HG02571 (cell line): ENCODE data around the gene GSTP1.
"Not testable (repeated sequence)": the region's sequence is repeated elsewhere in the genome, so short reads cannot be mapped to it uniquely, and the experiment has no call there.

ENCODE experiments used
- ATAC-seq: cut with Tn5 transposase; IDR thresholded peaks from one replicate; pipeline ENCODE4 v1.9.1; 2021; ENCODE audit warnings: mild to moderate bottlenecking, moderate library complexity; ENCODE audit not compliant: unreplicated experiment

GSTP1 gene

GRCh38 chr11:67613313-67613959 lies 29.8 kb downstream of the GSTP1 start:
- ATAC-seq: no peak

GRCh38 chr11:67613960-67614715 lies 30.5 kb downstream of the GSTP1 start:
- ATAC-seq: peak; percentile 70

- ATAC-seq: no peak
Observed at GRCh38 chr11:67614730-67615714, 31.4 kb downstream of the GSTP1 start.

DNA sequence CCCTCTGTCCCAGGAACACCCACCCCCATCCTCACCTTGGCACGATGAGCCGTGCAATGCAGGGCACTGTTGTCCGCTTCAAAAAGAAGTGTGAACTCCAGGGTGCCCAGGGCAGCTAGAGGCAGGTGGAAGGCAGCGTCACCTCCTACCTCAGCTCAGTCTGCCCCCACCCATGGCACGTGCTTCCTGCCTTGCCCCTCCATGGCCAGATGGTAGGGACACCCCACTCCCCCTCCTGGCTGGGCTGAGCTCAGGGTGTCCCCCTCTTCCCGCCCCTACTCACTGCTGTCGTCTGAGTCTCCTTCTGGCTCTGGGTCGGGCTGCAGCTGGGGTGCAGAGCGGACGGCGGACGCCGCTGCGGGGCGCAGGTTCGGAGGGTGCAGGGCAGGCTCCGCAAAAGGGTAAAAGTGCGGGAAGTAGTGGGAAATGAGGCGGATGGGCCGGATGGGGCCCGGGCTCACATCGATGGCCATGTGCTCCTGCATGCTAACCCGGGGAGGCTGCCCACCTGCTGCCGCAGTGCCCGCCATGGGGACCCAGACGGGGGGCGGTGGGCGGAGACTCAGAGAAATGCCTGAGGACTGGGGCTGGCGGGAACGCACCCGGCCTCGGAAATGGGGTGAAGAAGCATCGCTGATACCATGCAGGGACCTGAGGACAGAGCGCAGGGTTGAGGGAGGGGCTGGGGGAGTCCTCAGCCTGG lies 32.3 kb downstream of the GSTP1 start:
- ATAC-seq: no peak

DNA sequence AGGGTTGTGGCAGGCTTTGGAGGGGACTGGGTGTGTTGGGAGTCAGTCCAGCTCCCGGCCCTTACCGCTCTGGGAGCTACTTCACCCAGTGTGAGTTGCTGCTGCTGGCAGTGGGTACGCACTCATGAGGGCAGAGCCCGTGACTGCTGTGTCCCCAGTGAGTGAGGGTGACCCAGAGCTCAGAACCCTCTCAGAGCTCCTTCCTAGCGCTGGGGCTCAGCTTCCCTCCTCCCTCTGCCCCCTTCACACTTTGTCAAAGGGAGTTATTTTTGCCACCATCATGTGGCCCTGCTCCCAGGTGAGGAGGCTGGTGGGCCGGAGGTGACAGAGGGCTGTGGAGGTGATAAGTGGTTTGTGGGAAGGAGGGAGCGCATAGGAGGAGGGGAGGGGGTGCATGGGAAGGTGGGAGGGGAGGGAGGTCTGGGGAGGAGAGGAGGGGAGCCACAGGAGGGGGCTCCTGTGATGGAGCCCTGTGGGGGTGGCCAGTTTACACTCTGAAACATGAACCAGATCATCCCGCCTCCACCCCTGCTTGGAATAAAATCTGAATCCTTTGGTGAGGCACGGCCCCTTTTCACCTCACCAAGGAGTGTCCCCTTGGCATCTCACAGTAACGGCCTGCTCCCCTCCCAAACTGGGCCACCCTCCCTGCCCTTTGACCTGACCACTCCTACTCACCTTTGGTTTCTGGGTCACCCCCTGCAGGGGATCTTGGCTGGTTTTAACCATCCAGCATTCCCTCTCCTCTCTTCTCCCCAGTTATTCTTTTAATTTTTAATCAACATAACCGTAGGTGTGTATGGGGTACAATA lies 33.0 kb downstream of the GSTP1 start:
- ATAC-seq: no peak

- no peak for ATAC-seq
Observed at GRCh38 chr11:67617243-67617953, 33.8 kb downstream of the GSTP1 start.

GRCh38 chr11:67618901-67619659 lies 35.5 kb downstream of the GSTP1 start:
- not testable (repeated sequence) for ATAC-seq

DNA sequence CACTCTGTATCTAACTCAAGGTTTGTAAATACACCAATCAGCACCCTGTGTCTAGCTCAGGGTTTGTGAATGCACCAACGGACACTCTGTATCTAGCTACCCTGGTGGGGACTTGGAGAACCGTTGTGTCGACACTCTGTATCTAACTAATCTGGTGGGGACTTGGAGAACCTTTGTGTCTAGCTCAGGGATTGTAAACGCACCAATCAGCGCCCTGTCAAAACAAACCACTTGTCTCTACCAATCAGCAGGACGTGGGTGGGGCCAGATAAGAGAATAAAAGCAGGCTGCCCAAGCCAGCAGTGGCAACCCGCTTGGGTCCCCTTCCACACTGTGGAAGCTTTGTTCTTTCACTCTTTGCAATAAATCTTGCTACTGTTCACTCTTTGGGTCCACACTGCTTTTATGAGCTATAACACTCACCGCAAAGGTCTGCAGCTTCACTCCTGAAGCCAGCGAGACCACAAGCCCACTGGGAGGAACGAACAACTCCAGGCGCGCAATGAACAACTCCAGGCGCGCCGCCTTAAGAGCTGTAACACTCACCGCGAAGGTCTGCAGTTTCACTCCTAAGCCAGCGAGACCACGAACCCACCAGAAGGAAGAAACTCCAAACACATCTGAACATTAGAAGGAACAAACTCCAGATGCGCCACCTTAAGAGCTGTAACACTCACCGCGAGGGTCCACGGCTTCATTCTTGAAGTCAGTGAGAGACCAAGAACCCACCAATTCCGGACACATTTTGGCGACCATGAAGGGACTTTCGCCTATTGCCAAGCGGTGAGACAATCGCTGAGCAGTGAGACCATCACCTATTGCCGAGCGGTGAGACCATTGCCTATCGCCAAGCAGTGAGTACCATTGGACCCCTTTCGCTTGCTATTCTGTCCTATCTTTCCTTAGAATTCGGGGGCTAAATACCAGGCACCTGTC lies 36.3 kb downstream of the GSTP1 start:
- not testable (repeated sequence) for ATAC-seq

- ATAC-seq: not testable (repeated sequence)
Observed at GRCh38 chr11:67620621-67621020, 37.0 kb downstream of the GSTP1 start.

DNA sequence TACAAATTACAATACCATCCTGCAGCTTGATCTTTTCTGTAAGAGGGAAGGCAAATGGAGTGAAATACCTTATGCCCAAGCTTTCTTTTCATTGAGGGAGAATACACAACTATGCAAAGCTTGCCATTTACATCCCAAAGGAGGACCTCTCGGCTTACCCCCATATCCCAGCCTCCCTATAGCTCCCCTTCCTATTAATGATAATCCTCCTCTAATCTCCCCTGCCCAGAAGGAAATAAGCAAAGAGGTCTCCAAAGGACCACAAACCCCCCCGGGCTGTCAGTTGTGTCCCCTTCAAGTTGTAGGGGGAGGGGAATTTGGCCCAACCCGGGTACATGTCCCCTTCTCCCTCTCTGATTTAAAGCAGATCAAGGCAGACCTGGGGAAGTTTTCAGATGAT lies 38.3 kb downstream of the GSTP1 start:
- not testable (repeated sequence) for ATAC-seq

DNA sequence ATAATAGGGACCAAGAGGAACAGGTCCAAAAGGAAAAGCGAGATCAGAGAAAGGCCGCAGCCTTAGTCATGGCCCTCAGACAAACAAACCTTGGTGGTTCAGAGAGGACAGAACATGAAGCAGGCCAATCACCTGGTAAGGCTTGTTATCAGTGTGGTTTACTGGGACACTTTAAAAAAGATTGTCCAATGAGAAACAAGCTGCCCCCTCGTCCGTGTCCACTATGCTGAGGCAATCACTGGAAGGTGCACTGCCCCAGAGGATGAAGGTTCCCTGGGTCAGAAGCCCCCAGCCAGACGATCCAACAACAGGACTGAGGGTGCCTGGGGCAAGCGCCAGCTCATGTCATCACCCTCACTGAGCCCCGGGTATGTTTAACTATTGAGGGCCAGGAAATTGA lies 39.3 kb downstream of the GSTP1 start:
- not testable (repeated sequence) for ATAC-seq

DNA sequence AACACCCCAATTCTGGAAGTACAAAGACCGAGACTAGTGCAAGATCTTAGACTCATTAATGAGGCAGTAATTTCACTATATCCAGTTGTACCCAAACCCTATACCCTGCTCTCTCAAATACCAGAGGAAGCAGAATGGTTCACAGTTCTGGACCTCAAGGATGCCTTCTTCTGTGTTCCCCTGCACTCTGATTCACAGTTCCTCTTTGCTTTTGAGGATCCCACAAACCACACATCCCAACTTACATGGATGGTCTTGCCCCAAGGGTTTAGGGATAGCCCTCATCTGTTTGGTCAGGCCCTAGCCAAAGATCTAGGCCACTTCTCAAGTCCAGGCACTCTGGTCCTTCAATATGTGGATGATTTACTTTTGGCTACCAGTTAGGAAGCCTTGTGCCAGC lies 40.2 kb downstream of the GSTP1 start:
- ATAC-seq: not testable (repeated sequence)

DNA sequence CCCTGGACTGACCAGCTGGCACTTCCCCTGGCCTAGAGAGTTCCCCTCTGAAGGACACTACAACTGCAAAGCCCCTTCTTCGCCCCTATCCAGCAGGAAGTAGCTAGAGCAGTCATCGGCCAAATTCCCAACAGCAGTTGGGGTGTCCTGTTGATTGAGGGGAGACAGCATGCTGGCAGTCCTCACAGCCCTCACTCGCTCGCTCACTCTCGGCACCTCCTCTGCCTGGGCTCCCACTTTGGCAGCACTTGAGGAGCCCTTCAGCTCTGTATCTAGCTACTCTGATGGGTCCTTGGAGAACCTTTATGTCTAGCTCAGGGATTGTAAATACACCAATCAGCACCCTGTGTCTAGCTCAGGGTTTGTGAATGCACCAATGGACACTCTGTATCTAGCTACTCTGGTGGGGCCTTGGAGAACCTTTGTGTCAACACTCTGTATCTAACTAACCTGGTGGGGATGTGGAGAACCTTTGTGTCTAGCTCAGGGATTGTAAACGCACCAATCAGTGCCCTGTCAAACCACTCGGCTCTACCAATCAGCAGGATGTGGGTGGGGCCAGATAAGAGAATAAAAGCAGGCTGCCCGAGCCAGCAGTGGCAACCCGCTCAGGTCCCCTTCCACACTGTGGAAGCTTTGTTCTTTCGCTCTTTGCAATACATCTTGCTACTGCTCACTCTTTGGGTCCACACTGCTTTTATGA lies 42.7 kb downstream of the GSTP1 start:
- not testable (repeated sequence) for ATAC-seq

DNA sequence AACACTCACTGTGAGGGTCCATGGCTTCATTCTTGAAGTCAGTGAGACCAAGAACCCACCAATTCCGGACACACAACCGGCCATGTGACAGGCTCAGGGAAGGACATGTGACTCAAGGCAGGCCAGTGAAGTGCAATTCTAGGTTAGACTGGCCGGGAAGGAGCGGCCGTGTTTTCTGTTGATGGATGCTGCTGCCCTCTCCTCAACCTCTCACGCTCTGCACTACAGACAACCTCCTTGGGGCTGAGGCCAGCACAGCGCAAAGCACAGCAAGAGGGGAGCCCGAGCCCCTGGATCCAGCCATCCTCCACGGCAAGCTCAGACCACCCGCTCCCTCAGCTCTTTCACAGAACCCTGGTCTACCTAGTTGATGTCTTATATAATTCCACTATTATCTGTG lies 43.4 kb downstream of the GSTP1 start:
- ATAC-seq: no peak

- ATAC-seq: no peak
Observed at GRCh38 chr11:67627441-67627811, 43.8 kb downstream of the GSTP1 start.

DNA sequence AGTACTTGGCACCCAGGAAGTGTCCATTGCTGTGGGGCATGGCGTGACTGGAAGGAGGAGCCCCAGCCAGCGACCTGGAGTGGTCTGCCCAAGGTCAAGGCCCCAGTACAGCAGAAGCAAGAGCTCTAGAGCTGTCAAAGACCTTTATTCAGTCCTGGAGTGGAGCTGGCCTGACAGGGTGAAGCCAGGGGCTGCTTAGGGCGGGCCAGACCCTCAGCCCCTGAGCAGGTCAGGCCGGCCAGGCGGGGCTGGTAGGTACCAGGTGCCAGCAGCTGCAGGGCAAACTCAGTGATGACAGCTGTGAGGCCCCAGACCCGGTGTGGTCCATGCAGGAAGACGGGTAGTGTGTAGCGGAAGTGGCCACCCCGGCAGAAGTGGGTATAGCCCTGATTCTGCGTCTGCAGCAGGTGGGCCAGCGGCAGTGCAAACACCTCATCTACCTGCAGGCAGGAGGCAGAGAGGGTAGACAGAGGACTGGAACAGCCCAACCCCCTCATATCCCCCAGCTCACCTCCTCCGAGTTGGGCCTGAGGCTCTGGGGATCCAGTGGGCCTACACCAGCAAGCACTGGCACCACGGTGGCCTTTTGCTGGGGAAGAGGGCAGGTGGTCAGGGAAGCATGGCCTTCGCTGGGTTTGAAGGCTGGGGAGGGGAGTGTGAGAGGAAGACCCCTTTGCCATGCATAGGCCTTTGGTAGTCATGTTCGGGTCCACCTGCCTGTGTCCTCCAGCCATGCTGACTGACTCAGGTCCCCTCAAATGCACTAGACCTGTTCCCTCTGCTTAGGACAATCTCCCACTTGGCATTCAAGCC lies 44.4 kb downstream of the GSTP1 start:
- ATAC-seq: no peak
